ENCODE results near the gene CFAP299.

- TF ChIP-seq CTCF (IDR thresholded peaks at IDR 0.05; ENCODE audit: low read length) (no peak), EZH2 (optimal IDR thresholded peaks at IDR 0.05; ENCODE audit: low read depth, low read length) (no peak)
Observed at GRCh38 chr4:80465238-80465637, 129.7 kb downstream of the CFAP299 start.

All from MM.1S (cell line).